ENCODE measurements around the gene AIFM3.
"Not testable (repeated sequence)": the region's sequence is repeated elsewhere in the genome, so short reads cannot be mapped to it uniquely, and the experiment has no call there.

The AIFM3 gene

GRCh38 chr22:20965104-20965887 lies 1.8 kb upstream of the AIFM3 start:
- Mint-ChIP-seq H3K27me3 (ENCODE audit: low read depth) (peaks cover 53% of the 10 kb centered on the region), H3K36me3 (ENCODE audit: low read depth) (no peaks in the 10 kb centered on the region), H3K9me3 (no peaks in the 10 kb centered on the region), H3K27ac (no peak overlapping the region), H3K4me1 (no peaks in the 10 kb centered on the region), H3K4me3 (peak overlapping the region; percentile 29 to 66 (median 57))
- TF ChIP-seq CTCF (IDR thresholded peaks at IDR 0.05; ENCODE audit: unreplicated experiment in 3 of 3) = no peak

- Mint-ChIP-seq H3K4me3 (peak overlapping the region; percentile 29 to 57 (median 38)), H3K4me1 (no peaks in the 10 kb centered on the region), H3K9me3 (no peaks in the 10 kb centered on the region), H3K27ac (no peak overlapping the region), H3K36me3 (ENCODE audit: low read depth) (no peaks in the 10 kb centered on the region), H3K27me3 (ENCODE audit: low read depth) (peaks cover 47% of the 10 kb centered on the region)
- no peak for TF ChIP-seq CTCF (IDR thresholded peaks at IDR 0.05; ENCODE audit: unreplicated experiment in 3 of 3)
Measured at GRCh38 chr22:20965888-20966855, 883 bp upstream of the AIFM3 start.

GRCh38 chr22:20967697-20968211 lies 699 bp downstream of the AIFM3 start:
- peak overlapping the region in 2 of 3 experiments; percentile 40 to 43 for H3K4me3 Mint-ChIP-seq
- H3K36me3 Mint-ChIP-seq (ENCODE audit: low read depth) = no peaks in the 10 kb centered on the region
- TF ChIP-seq CTCF (IDR thresholded peaks at IDR 0.05; ENCODE audit: unreplicated experiment in 3 of 3) = no peak
- no peaks in the 10 kb centered on the region for H3K9me3 Mint-ChIP-seq
- no peak overlapping the region for H3K27ac Mint-ChIP-seq
- no peaks in the 10 kb centered on the region for H3K4me1 Mint-ChIP-seq
- H3K27me3 Mint-ChIP-seq (ENCODE audit: low read depth) = peaks cover 41% of the 10 kb centered on the region

GRCh38 chr22:20968281-20968977 lies 1.4 kb downstream of the AIFM3 start:
- H3K36me3 Mint-ChIP-seq (ENCODE audit: low read depth) = no peaks in the 10 kb centered on the region
- no peak for TF ChIP-seq CTCF (IDR thresholded peaks at IDR 0.05; ENCODE audit: unreplicated experiment in 3 of 3)
- H3K4me3 Mint-ChIP-seq = no peak overlapping the region
- no peak overlapping the region for H3K27ac Mint-ChIP-seq
- H3K9me3 Mint-ChIP-seq = no peaks in the 10 kb centered on the region
- no peaks in the 10 kb centered on the region for H3K4me1 Mint-ChIP-seq
- H3K27me3 Mint-ChIP-seq (ENCODE audit: low read depth) = peaks cover 35% of the 10 kb centered on the region

- TF ChIP-seq CTCF (IDR thresholded peaks at IDR 0.05; ENCODE audit: unreplicated experiment in 3 of 3) = no peak
- H3K9me3 Mint-ChIP-seq = no peaks in the 10 kb centered on the region
- H3K27ac Mint-ChIP-seq = no peak overlapping the region
- H3K36me3 Mint-ChIP-seq (ENCODE audit: low read depth) = no peaks in the 10 kb centered on the region
- H3K4me3 Mint-ChIP-seq = no peak overlapping the region
- H3K4me1 Mint-ChIP-seq = no peaks in the 10 kb centered on the region
- H3K27me3 Mint-ChIP-seq (ENCODE audit: low read depth) = peaks cover 20% of the 10 kb centered on the region
Measured at GRCh38 chr22:20970939-20971657, 4.0 kb downstream of the AIFM3 start.

- not testable (repeated sequence) for H3K4me1 Mint-ChIP-seq; H3K4me3 Mint-ChIP-seq; H3K27ac Mint-ChIP-seq; H3K9me3 Mint-ChIP-seq; H3K36me3 Mint-ChIP-seq (ENCODE audit: low read depth)
- peaks cover 17% of the 10 kb centered on the region for H3K27me3 Mint-ChIP-seq (ENCODE audit: low read depth)
Measured at GRCh38 chr22:20972014-20972694, 5.1 kb downstream of the AIFM3 start.

Measured in nephron (organoid).